ENCODE results near the gene SHISA8.

GRCh38 chr22:41907436-41908401, 7.2 kb downstream of the SHISA8 start:
- no peak for TF ChIP-seq CTCF (IDR thresholded peaks at IDR 0.05; ENCODE audit: insufficient read depth, low read length, poor library complexity, severe bottlenecking)
- no peak for TF ChIP-seq EZH2phosphoT487 (conservative IDR thresholded peaks at IDR 0.05; ENCODE audit: low read length)

Data from SU-DHL-6 (cell line).